Middle frontal gyrus (tissue), 1 donor: ENCODE data around the gene HPSE2.
"Not testable (repeated sequence)": the region's sequence is repeated elsewhere in the genome, so short reads cannot be mapped to it uniquely, and the experiment has no call there.

Source experiments
- DNase-seq: peaks from one replicate; pipeline ENCODE4 v3.0.0-alpha.2; 2015; ENCODE audit warnings: low spot score; ENCODE audit errors: extremely low spot score

HPSE2 gene

DNA sequence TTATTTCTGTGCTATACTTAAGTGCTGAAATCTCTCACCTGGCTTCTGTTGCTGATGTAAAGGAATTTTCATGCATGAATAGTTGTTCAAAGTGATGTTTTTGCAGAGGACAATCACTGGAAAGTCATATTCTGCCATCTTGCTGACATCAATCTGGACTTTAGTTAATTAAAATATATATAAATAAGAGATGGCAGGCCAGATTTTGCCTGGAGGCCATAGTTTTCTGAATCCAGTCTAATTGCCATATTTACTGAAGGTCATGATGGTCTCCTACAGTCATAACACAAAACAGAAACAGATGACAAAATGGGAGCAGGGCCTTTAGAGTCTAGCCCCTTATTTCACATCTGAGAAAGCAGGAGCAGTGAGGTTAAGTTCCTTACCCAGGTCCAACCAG is 228.2 kb downstream of the HPSE2 start:
- DNase-seq = no peak

DNA sequence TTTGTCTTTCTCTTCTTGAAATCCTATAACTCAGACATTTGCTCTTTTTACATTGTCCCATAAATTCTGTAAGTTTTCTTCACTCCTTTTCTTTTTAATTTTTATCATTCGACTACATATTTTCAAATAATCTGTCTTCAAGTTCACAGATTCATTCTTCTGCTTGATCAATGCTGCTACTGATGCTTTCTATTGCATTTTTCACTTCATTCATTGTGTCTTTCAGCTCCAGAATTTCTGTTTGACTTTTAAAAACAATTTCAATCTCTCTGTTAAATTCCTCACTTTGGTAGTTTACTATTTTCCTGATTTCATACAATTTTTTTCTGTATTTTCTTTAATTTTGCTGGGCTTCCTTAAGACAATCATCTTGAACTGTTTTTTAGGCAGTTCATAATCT is 230.4 kb downstream of the HPSE2 start:
- DNase-seq = no peak

DNA sequence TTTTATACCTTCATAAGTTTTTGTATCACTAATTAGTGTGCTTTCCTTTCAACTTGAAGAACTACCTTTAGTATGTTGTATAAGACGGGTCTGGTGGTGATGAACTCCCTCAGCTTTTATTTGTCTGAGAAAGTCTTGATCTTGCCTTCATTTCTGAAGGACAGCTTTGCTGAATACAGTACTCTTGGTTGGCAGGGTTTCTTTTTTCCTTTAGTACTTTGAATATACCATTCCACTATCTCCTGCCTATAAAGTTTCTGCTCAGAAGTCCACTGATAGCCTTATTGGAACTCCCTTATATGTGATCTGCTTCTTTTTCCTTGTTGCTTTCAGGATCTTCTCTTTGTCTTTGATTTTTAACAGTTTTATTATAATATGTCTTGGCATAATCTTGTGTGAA is 230.9 kb downstream of the HPSE2 start:
- no peak for DNase-seq

DNA sequence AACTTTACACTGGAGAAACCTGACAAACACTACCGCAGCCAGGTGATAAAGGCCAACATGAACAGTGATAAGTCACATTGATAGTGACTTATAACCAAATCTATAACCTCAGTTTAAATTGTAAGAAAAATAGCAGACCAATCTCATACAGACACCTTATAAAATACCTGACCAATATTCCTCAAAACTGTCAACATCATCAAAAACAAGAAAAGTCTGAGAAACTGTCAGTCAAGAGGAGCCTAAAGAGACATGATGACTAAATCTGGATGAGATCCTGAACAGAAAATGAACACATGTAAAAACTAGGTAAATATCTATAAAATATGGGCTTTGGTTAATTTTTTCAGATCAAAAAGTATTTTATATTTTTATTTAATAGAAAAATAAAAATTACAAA is 233.3 kb downstream of the HPSE2 start:
- DNase-seq = no peak

DNA sequence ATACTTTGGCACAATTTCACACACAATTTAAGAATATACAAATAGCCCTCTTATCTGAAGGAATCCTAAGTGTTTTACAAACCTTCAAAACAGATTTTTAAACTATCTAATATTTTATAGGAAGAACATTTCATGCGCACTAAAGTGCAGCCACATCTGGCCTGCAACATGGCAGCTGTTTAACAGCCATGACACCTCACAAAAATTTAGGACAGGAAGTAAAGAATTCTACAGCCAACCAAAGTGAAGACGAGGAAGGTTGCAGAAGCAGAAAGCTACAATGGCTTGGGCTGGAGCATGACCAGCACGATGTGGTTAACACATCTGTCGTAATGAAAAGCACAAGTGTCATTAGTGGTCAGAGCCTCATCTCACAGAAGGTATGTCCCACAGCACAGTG is 238.1 kb downstream of the HPSE2 start:
- DNase-seq = no peak

DNA sequence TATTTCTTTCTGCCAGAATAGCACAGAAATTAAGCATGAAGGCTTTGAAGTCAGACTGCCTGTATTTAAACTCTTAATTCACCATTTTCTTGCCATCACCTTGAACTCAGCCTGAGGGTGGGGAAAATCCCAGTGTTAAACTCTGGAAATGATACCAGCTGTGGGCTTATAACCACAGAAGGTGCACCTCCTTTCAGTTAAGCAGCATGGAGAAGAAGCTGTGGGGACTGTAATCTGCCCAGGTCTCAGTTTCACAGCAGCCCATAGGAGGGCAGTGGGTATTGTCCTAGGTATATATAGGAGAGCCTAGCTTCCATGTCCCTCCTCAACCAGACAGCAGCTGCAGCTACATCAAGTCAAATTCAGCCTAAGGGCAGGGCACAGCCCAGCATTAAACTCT is 241.6 kb downstream of the HPSE2 start:
- no peak for DNase-seq

DNA sequence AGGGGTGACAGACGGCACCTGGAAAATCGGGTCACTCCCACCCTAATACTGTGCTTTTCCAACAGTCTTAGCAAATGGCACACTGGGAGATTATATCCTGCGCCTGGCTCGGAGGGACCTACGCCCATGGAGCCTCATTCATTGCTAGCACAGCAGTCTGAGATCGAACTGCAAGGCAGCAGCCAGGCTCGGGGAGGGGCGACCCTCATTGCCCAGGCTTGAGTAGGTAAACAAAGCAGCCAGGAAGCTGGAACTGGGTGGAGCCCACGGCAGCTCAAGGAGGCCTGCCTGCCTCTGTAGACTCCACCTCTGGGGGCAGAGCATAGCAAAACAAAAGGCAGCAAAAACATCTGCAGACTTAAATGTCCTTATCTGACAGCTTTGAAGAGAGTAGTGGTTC is 251.9 kb downstream of the HPSE2 start:
- DNase-seq = not testable (repeated sequence)

DNA sequence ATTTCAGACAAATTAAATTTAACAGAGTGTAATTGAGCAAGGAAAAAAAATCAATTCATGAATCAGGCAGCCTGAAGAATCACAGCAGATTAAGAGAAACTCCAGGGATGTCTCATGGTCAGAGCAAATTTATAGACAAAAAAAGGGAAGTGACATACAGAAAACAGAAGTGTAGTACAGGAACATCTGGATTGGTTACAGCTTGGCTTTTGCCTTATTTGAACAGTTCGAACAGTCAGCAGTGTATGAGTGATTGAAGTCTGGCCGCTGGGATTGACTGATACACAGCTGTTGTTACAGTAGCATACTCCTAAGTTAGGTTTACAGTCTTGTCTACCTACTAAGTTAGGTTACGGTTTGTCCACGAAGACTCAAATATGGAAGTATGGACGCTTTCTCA is 255.3 kb downstream of the HPSE2 start:
- DNase-seq = no peak

DNA sequence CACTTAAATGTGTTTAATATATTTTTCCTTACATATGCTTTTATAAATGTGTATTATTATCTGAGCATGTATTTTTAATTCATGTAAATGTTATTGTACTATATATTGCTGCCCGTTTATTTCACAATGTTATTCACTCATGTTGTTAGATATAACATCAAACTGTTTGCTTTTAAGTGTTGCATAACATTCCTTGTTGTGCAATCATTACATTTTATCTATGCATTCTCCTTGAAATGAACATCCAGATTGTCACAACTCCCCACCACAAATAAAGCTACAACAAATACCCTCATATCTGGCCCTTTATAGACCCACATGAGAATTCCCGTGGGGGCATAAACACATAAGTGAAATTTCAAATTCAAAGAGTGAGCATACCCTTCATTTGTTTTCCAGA is 264.2 kb downstream of the HPSE2 start:
- DNase-seq = no peak

DNA sequence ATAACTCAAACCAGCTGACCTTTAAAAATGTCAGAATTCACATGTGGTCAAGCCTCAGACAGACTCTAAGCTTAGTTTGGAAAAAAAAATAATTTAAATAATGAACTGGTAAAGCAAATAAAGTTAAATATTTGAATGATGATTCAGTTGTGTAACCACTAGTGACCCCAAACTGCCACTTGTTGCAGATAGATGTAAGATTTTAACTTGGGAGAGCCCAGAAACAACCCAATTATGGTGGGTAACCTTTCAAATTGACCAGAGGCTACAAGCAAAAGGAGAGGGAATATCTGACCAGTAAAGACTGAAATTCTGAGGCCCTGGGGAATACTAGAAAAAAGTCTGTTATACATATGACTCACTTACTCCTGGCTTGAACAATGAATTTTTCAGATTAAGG is 268.1 kb downstream of the HPSE2 start:
- no peak for DNase-seq

DNA sequence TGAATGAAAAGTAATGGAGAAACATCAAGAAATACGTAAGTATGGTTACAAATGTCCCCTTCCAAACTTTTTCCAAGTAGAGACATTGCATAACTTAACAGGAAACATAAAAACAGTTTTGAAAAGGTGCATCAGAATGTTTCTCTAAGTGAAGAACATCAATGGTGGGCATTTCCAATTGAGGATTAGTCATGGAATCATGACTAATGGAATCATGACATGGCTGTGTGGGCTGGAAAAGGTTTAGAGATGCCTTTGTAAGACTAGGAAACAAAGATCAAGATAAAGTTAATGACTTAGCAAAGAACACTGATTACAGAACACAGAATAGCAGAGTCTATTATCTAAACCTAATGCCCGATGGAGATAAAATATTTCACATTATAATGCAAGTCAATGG is 272.0 kb downstream of the HPSE2 start:
- DNase-seq = no peak

DNA sequence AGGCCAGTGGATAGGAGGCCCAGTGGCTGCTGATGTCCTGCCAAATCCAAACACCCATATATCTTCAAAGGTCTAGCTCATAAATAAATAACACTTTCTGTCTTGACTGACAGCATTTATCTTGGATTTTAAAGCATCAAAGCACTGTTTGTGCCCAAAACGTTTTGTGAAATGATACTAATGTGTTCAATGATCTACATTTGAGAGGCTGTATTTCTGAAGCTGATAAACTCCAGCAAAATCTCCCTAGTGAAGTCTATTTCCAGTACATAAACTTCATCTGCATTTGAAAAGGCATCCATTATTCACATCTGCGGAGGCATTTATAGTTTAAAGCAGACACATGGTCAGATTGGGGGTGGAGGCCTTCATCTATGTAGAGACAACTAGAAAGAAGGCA is 276.3 kb downstream of the HPSE2 start:
- no peak for DNase-seq

DNA sequence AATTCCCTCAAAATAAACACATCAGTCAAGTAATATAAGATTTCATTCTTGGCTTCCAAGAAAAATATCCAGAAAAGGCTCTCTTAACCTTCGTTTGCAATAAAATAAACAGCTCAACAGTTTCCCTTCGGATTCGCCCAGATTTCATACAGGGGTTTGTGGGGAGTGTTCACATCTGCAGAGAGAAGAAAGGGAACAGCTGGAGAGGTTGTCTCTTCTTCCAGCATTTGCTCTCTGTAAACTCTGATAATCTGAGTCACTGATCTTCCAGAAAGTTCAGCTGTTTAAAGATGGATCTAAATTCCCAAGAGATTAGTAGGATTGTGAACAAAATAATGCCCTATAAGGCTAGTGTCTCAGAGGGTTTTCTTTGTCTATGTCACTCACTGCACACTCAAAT is 277.9 kb downstream of the HPSE2 start:
- DNase-seq = no peak

DNA sequence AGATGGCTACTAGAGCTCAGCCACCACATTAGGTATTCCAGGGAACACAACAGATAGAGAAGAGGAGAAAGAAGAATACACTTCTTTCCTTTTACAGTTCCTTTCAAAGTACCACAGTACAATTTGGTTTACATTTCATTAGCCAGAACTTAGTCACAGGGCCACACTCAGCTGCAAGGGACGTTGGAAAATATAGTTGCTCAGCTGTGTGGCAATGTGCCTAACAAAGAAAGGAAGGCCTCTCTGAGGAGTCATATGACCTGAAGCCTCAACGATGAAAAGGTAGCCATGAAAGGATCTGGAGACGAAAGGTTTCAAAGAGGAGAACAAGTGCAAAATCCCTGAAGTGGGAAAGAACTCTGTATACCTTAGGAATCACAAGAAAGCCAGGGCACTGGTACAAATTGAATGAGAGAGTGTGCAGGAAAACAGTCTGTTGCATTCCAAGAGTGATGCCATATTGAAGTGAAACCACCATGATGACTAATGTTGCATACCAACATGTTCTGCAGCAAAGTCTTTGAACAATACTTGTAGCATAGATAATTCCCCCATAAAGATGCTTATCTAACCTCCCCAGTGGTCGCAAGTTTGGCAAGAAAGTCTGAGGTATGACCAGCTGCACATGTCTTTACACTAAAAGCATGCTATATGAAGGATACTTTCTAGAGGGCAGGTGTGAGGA is 278.9 kb downstream of the HPSE2 start:
- DNase-seq = no peak

DNA sequence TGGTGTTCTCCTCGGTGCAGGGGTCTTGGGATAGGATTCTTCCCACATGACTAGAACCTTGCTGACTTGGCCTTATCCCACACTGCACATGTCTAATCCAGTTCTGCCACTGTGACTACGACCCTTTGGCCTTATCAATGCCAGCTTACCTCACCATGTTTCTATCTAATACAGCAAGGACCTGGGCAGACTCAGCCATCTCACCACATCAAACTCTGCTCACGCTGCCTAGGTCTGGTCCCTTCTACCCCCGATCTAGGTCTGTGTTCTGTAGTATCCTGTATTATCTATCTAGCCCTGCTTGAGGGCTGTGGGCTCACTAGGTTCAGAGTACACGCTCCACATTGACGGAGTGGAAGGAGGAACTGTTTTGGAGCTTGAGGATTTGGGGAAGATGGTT is 282.4 kb downstream of the HPSE2 start:
- no peak for DNase-seq

DNA sequence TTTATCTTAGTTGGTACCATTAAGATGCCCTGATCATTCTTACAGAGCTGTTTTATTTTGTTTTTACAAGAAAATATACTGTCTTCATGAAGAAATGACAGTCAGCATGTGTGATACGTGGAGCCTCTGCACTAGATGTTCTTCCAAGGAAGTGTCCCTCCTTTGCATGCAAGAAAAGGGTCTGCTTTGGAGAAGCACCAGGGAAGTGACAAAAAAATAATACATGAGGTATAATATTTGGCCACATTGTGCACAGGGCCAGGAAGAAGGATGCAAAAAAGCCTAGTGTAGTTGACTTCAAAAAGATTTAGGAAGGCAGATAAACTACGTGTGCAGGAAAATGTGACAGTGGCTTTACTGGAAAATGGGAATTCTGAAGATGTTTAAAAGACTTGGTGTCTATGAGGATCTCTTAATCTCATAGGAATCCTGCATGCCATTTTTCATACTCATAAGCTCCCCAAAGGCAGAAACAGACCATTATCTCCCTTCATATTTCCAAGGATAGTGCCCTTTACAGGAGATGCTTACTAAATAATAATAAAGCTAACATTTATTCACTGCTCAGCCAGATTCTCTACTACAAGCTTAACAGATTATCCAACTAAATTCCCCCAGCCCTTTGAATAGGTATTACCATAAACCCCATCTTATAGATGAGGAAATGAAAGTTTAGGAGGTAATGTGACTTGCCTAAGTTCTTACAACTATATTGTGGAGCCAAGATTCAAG is 284.2 kb downstream of the HPSE2 start:
- DNase-seq = no peak

DNA sequence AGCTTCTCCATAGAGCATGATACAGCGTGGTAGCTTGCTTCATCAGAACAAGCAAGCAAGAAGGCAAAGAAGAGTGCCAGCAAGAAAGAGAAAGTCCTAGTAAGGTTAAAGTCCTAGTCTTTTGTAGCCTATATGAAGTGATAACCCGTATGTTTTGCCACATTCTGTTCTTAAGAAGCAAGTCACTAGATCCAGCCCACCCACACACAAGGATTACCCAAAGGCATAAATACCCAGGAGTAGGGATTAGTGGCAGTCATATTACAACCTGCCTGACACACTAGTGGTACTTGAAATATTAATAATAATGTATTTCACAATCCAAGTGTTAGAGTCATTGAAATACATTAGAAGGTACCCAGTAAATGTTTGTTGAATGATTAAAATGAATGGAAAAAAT is 285.5 kb downstream of the HPSE2 start:
- no peak for DNase-seq

DNA sequence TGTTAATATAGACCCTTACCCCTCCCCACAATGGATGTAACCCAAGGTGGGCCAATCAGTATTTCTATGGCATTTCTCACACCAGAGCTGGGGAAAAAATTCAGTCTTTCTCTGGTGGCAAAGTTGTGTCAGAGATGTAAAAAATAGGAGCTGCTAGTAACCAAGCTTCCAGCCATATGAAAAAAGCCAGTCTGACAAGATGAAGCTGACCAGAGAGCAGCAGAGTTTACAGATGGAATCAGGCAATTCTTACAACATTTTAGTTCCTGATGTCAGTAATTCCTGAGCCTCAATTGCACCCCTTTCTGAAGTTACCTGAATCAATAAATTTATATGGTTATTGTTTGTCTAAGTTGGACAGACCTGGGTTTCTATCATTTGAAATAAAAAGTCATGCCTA is 286.3 kb downstream of the HPSE2 start:
- no peak for DNase-seq

DNA sequence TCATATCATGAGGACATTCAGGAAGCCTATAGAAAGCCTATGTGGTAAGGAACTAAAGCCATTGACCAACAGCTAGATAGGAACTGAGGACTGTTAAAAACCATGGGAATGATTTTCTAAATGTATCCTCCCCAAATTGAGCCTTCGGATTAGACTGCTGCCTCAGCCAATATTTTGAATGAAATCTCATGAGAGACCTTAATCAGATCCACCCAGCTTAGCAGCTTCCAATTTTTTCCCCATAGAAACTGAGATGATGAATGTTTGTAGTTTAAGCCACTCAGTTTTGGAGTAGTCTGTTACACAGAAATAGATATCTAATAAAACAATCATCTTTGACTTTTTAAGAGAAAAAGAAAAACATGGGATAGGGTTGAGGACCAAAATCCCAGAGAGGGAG is 292.0 kb downstream of the HPSE2 start:
- no peak for DNase-seq

DNA sequence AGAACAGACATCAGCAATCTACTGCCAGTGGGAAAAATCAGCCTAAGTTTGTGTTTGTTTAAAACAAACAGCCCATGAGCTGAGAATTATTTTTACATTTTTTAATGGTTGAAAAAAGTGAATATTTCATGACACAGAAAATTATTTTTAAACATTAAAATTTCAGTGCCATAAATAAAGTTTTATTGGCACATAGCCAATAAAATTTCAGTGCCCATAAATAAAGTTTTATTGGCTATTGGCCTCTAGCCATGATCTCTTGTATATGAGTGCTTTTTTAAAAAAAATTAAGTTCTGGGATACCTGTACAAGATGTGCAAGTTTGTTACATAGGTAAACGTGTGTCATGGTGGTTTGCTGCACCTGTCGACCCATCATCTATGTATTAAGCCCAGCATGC is 305.9 kb downstream of the HPSE2 start:
- no peak for DNase-seq

DNA sequence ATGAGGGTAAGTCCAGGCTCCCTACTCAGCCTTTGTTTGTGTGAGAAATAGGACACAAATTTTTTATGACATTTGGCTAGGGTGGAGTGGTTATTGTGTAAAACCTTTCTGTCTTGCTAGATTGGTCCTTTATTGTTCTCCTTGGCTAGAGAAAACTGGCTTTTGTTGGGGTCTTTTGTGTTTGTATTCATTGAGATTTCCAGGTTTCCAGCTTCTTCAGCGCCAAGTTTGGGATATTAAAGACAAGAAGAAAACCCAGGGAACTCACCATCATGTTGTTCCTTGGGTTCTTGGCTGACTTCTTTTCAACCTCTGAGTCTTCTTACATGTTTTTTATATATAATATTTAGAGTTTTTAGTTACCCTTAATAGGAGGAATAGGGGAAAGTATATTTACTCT is 310.0 kb downstream of the HPSE2 start:
- no peak for DNase-seq

DNA sequence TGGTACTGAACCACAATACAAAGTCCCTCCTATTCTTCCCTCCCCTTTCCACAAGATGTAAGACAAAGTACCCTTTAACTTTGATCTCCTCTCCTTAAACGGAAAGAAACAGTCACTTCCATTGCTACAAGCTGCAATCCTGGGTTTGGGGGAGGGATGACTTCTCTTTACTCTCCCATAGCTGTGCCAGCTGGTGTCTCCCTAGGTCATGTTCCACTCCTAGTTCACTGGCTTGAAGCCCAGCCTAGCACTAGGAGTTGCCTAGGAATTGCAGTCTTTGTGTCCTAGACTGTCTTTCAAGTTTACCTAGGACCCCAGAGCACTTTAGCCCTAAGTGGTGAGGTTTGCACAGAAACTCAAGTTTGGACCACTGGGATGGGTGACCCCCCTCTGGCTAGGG is 311.1 kb downstream of the HPSE2 start:
- no peak for DNase-seq

DNA sequence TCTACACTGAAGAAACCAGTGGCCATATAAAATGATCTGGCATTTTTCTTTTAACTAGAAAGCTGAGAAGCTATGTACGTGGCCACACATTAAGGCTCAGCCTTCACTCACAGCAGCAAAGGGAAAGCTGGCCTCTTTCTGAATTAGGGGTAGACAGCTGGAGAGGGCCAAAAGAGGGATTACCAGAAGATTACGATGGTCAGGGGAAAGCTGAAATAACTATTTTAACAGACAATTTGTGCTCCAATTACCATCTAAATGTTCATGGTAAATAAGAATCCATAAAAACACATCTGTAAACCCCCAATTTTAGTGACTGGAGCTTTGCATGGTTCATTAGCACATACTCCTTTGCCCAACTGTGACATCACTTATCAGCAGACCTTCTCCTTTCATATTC is 314.3 kb downstream of the HPSE2 start:
- no peak for DNase-seq
